ENCODE results near the gene MCEMP1.

Gene MCEMP1

DNA sequence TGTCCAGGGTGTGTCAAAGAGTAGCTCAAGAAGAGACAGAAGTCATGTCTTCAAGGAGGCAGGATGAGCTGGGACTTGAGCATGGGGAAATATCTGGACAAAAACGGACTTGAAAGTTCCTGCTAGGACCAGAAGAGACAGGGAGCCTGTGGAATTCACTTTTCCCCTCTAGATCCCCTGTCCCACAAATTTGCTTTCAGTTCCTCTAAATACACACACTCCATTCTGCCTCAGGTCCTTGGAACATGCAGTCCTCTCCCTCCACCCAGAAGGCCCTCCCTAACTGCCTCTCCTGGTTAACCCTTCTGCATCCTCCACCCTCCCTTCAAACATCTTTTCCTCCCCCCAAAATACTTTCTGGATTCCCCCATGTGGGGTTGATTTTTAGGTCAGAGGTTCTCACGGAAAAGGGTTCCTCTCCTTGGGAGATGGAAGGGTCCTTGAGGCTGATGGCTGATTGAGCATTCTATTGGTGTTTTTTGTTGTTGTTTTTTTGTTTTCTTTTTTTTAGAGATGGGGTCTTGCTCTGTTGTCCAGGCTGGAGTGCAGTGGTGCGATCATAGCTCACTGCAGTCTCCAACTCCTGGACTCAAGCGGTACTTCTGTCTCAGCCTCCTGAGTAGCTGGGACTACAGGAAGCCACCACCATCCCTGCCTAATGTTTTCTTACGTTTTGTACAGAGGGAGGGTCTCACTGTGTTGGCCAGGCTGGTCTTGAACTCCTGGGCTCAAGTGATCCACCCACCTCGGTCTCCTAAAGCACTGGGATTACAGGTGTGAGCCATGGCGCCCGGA lies 14.9 kb upstream of the MCEMP1 start:
- DNase-seq (ENCODE audit: low spot score) = no peak
- in situ Hi-C loops (cut with MboI; ENCODE audit: low pct_unique_long_range_greater_than_20kb, low sequenced_read_pairs, unreplicated experiment) = loop anchor here (10.0 kb wide), 1 partner anchor 143 kb away; no protein-coding TSS in a partner anchor
- TF ChIP-seq, protein P1, sequence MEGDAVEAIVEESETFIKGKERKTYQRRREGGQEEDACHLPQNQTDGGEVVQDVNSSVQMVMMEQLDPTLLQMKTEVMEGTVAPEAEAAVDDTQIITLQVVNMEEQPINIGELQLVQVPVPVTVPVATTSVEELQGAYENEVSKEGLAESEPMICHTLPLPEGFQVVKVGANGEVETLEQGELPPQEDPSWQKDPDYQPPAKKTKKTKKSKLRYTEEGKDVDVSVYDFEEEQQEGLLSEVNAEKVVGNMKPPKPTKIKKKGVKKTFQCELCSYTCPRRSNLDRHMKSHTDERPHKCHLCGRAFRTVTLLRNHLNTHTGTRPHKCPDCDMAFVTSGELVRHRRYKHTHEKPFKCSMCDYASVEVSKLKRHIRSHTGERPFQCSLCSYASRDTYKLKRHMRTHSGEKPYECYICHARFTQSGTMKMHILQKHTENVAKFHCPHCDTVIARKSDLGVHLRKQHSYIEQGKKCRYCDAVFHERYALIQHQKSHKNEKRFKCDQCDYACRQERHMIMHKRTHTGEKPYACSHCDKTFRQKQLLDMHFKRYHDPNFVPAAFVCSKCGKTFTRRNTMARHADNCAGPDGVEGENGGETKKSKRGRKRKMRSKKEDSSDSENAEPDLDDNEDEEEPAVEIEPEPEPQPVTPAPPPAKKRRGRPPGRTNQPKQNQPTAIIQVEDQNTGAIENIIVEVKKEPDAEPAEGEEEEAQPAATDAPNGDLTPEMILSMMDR (IDR thresholded peaks at IDR 0.05; ENCODE audit: extremely low read depth, insufficient read depth, missing control alignments) = no peak

DNA sequence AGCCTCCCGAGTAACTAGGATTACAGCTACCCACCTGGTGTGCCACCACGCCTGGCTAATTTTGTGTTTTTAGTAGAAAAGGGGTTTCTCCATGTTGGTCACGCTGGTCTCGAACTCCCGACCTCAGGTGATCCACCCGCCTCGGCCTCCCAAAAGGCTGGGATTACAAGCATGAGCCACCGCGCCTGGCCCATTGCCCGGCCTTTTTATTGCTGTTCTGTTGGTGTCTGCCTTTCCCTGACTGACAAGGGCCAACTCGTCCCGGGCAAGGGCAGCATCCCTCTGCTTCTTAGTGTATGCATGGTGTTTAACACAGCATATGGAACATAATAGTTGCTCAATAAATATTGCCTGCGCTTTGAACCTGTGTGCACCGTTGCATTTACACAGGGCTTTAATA lies 14.2 kb upstream of the MCEMP1 start:
- in situ Hi-C loops (cut with MboI; ENCODE audit: low pct_unique_long_range_greater_than_20kb, low sequenced_read_pairs, unreplicated experiment) = loop anchor here (10.0 kb wide), 1 partner anchor 142 kb away; no protein-coding TSS in a partner anchor
- TF ChIP-seq, protein P1 (IDR thresholded peaks at IDR 0.05; ENCODE audit: extremely low read depth, insufficient read depth, missing control alignments) = no peak

DNA sequence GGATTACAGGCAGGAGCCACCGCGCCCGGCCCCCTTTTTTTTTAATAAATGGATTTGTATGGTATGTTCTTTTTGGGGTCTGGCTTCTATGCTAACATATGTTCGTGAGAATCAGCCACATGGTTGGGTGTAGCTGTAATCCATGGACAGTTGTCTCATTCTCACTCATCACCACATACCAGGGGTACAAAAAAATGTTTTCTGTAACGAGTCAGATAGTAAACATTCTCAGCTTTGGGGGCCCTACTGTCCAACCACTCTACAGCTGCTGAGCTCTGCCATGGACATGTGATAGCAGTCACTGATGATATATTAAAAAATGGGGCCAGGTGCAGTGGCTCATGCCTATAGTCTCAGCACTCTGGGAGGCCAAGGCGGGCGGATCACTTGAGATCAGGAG lies 13.2 kb upstream of the MCEMP1 start:
- no peak for DNase-seq (ENCODE audit: low spot score)
- in situ Hi-C loops (cut with MboI; ENCODE audit: low pct_unique_long_range_greater_than_20kb, low sequenced_read_pairs, unreplicated experiment) = loop anchor here (10.0 kb wide), 1 partner anchor 141 kb away; no protein-coding TSS in a partner anchor
- TF ChIP-seq, protein P1 (IDR thresholded peaks at IDR 0.05; ENCODE audit: extremely low read depth, insufficient read depth, missing control alignments) = no peak

More for the DNA sequence above, 14.2 kb upstream of the MCEMP1 start:
- DNase-seq (ENCODE audit: low spot score) = no peak

DNA sequence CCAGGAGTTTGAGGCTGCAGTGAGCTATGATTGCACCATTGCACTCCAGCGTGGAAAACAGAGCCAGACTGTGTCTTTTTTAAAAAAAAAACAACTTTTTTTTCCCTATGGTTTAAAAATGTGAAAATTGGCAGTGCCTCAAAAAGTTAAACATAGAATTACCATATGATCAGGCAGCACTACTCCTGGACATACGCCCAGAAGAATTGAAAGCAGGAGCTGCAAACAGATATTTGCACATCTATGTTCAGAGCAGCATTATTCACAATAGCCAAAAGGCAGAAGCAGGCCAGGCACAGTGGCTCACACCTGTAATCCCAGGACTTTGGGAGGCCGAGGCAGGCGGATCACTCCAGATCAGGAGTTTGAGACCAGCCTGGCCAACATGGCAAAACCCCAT lies 11.8 kb upstream of the MCEMP1 start:
- no peak for DNase-seq (ENCODE audit: low spot score)
- in situ Hi-C loops (cut with MboI; ENCODE audit: low pct_unique_long_range_greater_than_20kb, low sequenced_read_pairs, unreplicated experiment) = loop anchor here (10.0 kb wide), 1 partner anchor 140 kb away; no protein-coding TSS in a partner anchor
- TF ChIP-seq, protein P1 (IDR thresholded peaks at IDR 0.05; ENCODE audit: extremely low read depth, insufficient read depth, missing control alignments) = no peak

DNA sequence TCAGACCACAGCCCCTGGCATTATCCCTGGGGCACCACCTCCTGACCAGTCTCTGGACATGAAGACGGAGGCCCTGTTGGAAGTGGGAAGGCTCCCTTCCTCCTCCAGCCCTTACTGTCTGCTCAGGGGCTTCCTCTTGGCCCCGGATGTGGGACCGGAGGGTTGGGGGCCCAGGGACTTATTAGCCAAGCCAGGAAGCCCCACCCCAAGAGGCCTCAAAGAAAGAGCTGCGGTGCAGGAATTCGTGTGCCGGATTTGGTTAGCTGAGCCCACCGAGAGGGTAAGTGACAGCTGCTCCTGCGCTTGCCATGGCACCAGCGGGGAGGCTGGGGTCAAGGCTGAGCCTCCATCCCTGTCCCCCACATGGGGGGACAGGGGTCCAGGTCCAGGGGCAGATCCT lies 8.0 kb upstream of the MCEMP1 start, which contains the start of gene RETN:
Gene RETN, plus strand, starts transcription at position 208 of the 400 bp plus-strand sequence. CDS start 278 bp downstream, outside the sequence.
- TF ChIP-seq, protein P1 (IDR thresholded peaks at IDR 0.05; ENCODE audit: extremely low read depth, insufficient read depth, missing control alignments) = no peak
- DNase-seq (ENCODE audit: low spot score) = no peak
- in situ Hi-C loops (cut with MboI; ENCODE audit: low pct_unique_long_range_greater_than_20kb, low sequenced_read_pairs, unreplicated experiment) = loop anchor here (10.0 kb wide), 1 partner anchor 136 kb away; no protein-coding TSS in a partner anchor

DNA sequence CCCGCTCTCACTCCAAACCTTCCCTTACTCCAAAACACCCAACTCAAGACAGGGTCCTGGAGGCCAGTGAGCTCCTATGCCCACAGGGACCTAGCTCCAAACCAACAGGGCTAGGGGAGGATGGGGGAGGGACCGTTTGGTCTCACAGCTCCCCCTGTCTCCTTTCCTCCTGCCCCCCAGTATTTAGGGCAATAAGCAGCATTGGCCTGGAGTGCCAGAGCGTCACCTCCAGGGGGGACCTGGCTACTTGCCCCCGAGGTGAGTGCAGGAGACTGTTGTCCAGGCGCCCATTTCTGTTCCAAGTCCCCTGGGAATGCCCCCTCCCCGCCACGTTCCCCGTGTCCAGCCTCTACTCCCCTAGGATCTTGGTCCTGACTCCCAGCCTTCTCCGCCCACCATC lies 7.2 kb upstream of the MCEMP1 start:
- in situ Hi-C loops (cut with MboI; ENCODE audit: low pct_unique_long_range_greater_than_20kb, low sequenced_read_pairs, unreplicated experiment) = loop anchor here (10.0 kb wide), 1 partner anchor 135 kb away; no protein-coding TSS in a partner anchor
- TF ChIP-seq, protein P1 (IDR thresholded peaks at IDR 0.05; ENCODE audit: extremely low read depth, insufficient read depth, missing control alignments) = no peak
- no peak for DNase-seq (ENCODE audit: low spot score)

Data from GM13977 (cell line).